ENCODE measurements around the gene RIMS4. TPM values are rescaled to one million over a fixed set of nuclear protein-coding genes. Genes with fewer than 3 reads are reported as not detected.

Gene RIMS4
- total RNA-seq, 1 donor from 2014 or later: 0.11 TPM

DNA sequence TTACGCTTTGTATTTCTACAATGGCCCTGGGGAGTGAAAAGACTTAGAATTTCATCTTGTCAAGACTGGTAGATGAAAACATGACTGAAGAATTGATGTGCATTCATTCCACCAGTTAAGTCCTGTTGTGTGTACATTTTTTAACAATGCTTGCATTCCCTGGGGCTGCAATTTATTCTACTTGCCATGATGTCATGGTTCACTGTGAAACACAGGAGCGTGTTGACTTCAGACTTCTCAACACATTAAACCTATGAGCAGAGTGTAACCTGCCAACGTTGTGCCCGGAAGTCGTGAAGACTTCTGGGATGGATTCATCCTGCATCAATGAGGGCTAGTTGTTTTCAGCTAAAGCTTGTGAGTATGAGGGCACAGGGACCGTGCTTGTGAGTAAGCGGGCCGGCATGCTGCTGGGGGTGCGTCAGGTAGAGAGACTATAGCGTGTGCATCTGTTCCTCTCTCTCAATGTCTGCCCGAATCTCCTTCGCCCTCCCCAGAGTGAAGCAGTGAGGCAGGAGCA is 26.3 kb upstream of the RIMS4 start:
- DNase-seq: no peak
- H3K4me3 ChIP-seq: no peak overlapping the region
- H3K27ac ChIP-seq (replicated peaks): no peak overlapping the region
- intact Hi-C loops (cut with micrococcal nuclease): no loop called here
- H3K27me3 ChIP-seq (ENCODE audit: low read depth): peaks cover 70% of the 10 kb centered on the region
- no peaks in the 10 kb centered on the region for H3K36me3 ChIP-seq
- TF ChIP-seq, protein P1, sequence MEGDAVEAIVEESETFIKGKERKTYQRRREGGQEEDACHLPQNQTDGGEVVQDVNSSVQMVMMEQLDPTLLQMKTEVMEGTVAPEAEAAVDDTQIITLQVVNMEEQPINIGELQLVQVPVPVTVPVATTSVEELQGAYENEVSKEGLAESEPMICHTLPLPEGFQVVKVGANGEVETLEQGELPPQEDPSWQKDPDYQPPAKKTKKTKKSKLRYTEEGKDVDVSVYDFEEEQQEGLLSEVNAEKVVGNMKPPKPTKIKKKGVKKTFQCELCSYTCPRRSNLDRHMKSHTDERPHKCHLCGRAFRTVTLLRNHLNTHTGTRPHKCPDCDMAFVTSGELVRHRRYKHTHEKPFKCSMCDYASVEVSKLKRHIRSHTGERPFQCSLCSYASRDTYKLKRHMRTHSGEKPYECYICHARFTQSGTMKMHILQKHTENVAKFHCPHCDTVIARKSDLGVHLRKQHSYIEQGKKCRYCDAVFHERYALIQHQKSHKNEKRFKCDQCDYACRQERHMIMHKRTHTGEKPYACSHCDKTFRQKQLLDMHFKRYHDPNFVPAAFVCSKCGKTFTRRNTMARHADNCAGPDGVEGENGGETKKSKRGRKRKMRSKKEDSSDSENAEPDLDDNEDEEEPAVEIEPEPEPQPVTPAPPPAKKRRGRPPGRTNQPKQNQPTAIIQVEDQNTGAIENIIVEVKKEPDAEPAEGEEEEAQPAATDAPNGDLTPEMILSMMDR (IDR thresholded peaks at IDR 0.05; ENCODE audit: borderline replicate concordance): no peak
- H3K9me3 ChIP-seq (replicated peaks): peaks cover 5% of the 10 kb centered on the region
- no peaks in the 10 kb centered on the region for H3K4me1 ChIP-seq

DNA sequence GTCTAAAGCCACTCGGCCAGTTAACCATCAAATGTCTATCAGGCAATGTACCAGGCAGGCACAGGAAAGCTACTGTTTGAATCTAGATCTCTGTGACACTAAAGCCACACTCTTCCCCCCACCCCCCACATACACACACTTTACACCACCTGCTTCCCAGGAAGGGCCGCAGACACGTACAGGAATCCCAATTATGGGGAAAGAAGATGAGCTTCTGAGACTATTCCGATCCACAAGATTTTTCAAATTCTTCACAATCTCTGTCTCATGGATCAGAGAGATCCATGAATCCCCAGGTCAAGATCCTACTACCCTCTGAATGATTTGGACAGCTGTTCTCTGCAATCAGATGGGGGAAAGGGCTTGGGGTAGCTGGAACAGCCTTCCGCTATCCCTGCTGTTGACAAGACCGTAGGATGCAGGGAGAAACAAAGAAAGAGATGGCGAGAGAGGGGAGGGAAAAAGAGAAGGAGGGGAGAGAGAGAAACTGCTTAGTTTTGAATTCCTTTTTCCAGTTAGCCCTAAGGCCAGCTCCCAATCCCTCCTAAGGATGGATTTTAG is 25.4 kb upstream of the RIMS4 start:
- no peak overlapping the region for H3K27ac ChIP-seq (replicated peaks)
- peaks cover 64% of the 10 kb centered on the region for H3K27me3 ChIP-seq (ENCODE audit: low read depth)
- TF ChIP-seq, protein P1 (IDR thresholded peaks at IDR 0.05; ENCODE audit: borderline replicate concordance): no peak
- no peaks in the 10 kb centered on the region for H3K36me3 ChIP-seq
- no peaks in the 10 kb centered on the region for H3K4me1 ChIP-seq
- intact Hi-C loops (cut with micrococcal nuclease): no loop called here
- H3K9me3 ChIP-seq (replicated peaks): peaks cover 6% of the 10 kb centered on the region
- DNase-seq: no peak
- H3K4me3 ChIP-seq: no peak overlapping the region

DNA sequence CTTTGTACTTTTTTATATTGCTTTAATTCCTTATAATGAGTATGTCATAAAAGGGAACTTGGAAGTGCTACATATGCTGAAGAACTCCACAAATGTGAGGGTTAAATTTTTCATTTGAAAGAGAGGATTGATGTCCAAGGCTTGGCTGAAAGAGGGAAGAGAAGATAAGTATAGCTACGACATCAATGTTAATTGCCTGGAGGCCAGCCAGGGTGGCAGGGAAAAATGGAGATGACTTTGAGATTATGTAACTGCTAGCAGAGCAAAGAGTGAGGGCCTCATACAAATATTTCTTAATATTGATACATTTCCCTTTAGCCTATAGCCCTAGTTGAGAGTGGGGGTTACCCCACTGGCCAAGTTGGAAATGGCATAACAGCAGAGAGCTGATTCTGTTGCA is 24.8 kb upstream of the RIMS4 start:
- TF ChIP-seq, protein P1 (IDR thresholded peaks at IDR 0.05; ENCODE audit: borderline replicate concordance): no peak
- Histone ChIP-seq H3K9me3 (replicated peaks) (peaks cover 13% of the 10 kb centered on the region), H3K27ac (replicated peaks) (no peak overlapping the region), H3K4me3 (no peak overlapping the region), H3K36me3 (no peaks in the 10 kb centered on the region), H3K27me3 (ENCODE audit: low read depth) (peaks cover 63% of the 10 kb centered on the region), H3K4me1 (no peaks in the 10 kb centered on the region)
- intact Hi-C loops (cut with micrococcal nuclease): no loop called here
- no peak for DNase-seq

DNA sequence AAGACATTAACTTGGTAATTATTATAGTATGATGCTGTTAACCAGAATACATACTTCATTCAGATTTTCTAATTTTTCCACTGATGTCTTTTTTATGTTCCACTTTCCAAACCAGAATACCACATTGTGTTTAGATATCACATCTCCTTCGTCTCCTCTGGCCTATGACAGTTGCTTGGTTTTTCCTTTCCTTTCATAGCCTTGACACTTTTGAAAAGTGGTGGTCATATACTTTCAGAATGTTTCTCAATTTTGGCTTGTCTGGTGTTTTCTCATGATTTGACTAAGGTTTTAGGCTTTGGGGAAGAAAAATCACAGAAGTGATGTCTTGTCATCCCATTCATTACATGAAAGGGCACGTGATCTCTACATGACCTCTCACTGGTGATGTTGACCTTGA is 24.3 kb upstream of the RIMS4 start:
- no peak for DNase-seq
- TF ChIP-seq, protein P1 (IDR thresholded peaks at IDR 0.05; ENCODE audit: borderline replicate concordance): no peak
- Histone ChIP-seq H3K4me1 (no peaks in the 10 kb centered on the region), H3K36me3 (no peaks in the 10 kb centered on the region), H3K27ac (replicated peaks) (no peak overlapping the region), H3K4me3 (no peak overlapping the region), H3K9me3 (replicated peaks) (peaks cover 17% of the 10 kb centered on the region), H3K27me3 (ENCODE audit: low read depth) (peaks cover 63% of the 10 kb centered on the region)
- intact Hi-C loops (cut with micrococcal nuclease): no loop called here

DNA sequence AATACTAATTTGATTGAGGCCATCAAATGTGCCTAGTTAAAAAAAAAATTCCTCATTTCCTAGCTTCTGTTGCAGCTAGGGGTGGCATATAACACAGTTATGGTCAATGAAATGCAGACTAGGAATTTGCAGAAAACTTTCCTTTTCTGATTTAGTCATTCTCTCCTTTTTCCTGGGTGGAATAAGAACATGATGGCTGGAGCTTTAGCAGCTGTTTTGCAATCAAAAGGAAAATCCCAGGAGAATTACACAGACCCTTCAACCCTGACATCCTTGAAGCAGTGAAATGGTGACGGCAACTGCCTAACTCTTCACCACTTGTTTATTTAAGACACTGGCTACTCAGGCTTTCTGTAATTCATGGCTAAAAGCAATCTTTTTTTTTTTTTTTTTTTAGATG is 23.1 kb upstream of the RIMS4 start:
- no peaks in the 10 kb centered on the region for H3K36me3 ChIP-seq
- H3K4me1 ChIP-seq: no peaks in the 10 kb centered on the region
- intact Hi-C loops (cut with micrococcal nuclease): no loop called here
- TF ChIP-seq, protein P1 (IDR thresholded peaks at IDR 0.05; ENCODE audit: borderline replicate concordance): no peak
- no peak overlapping the region for H3K27ac ChIP-seq (replicated peaks)
- no peak overlapping the region for H3K4me3 ChIP-seq
- H3K9me3 ChIP-seq (replicated peaks): peaks cover 17% of the 10 kb centered on the region
- DNase-seq: no peak
- H3K27me3 ChIP-seq (ENCODE audit: low read depth): peaks cover 62% of the 10 kb centered on the region

Data from left ventricle myocardium inferior (tissue), 1 donor.